ENCODE measurements around the gene SIAH1. TPM values are rescaled to one million over a fixed set of nuclear protein-coding genes. Genes with fewer than 3 reads are reported as not detected.
A peak's percentile ranks its signal among the peaks of the same experiment; 100 is the strongest.

Gene SIAH1
- total and polyA plus RNA-seq, 2 of the 8 experiments (the other 6 are each of a cell fraction or from before 2014, with no cell fraction given) = 19.5 to 33.9 TPM

DNA sequence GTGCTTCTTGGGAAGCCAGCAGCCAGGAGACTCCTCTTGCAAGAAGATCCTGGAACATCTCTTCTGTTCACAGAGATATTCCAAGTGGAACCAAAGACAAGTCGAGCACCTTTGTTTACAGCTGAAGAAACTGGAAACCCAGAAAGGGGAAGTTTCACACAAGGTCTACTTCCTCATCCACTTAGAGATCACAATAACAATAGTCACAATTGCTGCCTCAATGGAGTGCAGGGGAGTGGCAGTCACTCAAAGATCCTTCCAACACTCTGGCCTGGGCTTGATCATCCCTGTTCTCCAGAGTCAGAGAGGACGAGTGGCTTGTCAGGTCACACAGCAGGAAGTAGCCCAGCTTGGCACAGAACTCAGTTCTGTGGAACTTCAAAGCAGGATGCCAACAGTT is 46.9 kb upstream of the SIAH1 start:
- H3K27me3 ChIP-seq (replicated peaks in 1 of 4; ENCODE audit: control insufficient read depth in 3 of 4, extremely low read depth in 1 of 4, insufficient read depth in 3 of 4, low read length in 3 of 4) = no peaks in the 10 kb centered on the region
- H2AFZ ChIP-seq (ENCODE audit: low read length) = peak overlapping the region; percentile 64; the same call in 1 of the 2 replicates
- 83% methylated on average over 2 of the region's 2 CpGs; no CpG with 5 or more reads in 1 of the 2 experiments for WGBS, 2 experiments (ENCODE audit: extremely low coverage in 1 of 2, insufficient coverage in 1 of 2, insufficient read length in 1 of 2, insufficient replicate concordance in 2 of 2, low coverage in 1 of 2, low lambda C conversion rate in 2 of 2, missing lambda C conversion rate in 1 of 2)
- CTCF ChIA-PET (ENCODE audit: partially characterized antibody) = no interaction called here
- H2BK15ac ChIP-seq (ENCODE audit: low read length) = no peak overlapping the region
- FAIRE-seq (no peak), DNase-seq (ENCODE audit: low read depth in 1 of 2, low spot score in 2 of 2) (no peak)
- H3K56ac ChIP-seq (replicated peaks; ENCODE audit: insufficient read length, low read depth, low read length) = no peak overlapping the region
- no peaks in the 10 kb centered on the region for H3K79me1 ChIP-seq (ENCODE audit: low read depth, low read length)
- H3K4me2 ChIP-seq (ENCODE audit: insufficient read depth in 1 of 2, low read depth in 2 of 2, low read length in 2 of 2) = no peak overlapping the region
- no peaks in the 10 kb centered on the region for H3K23me2 ChIP-seq (ENCODE audit: low read depth, low read length)
- no peaks in the 10 kb centered on the region for H3K36me3 ChIP-seq (ENCODE audit: control insufficient read depth in 2 of 4, insufficient read depth in 4 of 4, low read length in 3 of 4)
- H3K18ac ChIP-seq (ENCODE audit: extremely low read depth, low read length) = no peak overlapping the region
- H3K23ac ChIP-seq (ENCODE audit: insufficient read length) = no peak overlapping the region
- peaks cover 0 to 5% (median 0%) of the 10 kb centered on the region in 4 experiments; a peak in 3 of 7 replicates for H3K4me1 ChIP-seq (replicated peaks in 1 of 4; ENCODE audit: control insufficient read depth in 3 of 4, insufficient read depth in 4 of 4, low read length in 3 of 4)
- 0 out of 2 replicates have a peak overlapping the region, but pooled peaks have one; percentile 9 for H2BK20ac ChIP-seq (ENCODE audit: low read length)
- no peak overlapping the region for H3K9ac ChIP-seq (replicated peaks in 1 of 4; ENCODE audit: extremely low read depth in 1 of 4, low read depth in 3 of 4, low read length in 3 of 4)
- no peak overlapping the region for H3K27ac ChIP-seq (ENCODE audit: low read depth, low read length)
- no peak for TF ChIP-seq CTCF (IDR thresholded peaks at IDR 0.05; ENCODE audit: control extremely low read depth in 1 of 3, insufficient read depth in 1 of 3, low read depth in 1 of 3, low read length in 3 of 3)
- no peak for TF ChIP-seq SAP30 (IDR thresholded peaks at IDR 0.05; ENCODE audit: insufficient read depth, insufficient replicate concordance, low read length)
- TF ChIP-seq RAD21 (IDR thresholded peaks at IDR 0.05 in 1 of 2, conservative IDR thresholded peaks at IDR 0.05 in 1 of 2; ENCODE audit: low read depth in 2 of 2, low read length in 2 of 2) = no peak
- no peaks in the 10 kb centered on the region for H3K79me2 ChIP-seq (ENCODE audit: control insufficient read depth in 1 of 2, insufficient read depth in 2 of 2, low read length in 2 of 2)
- no peak overlapping the region for H3K14ac ChIP-seq (ENCODE audit: insufficient read length)
- H4K91ac ChIP-seq (replicated peaks; ENCODE audit: insufficient read length, low read length) = no peak overlapping the region
- H3K4ac ChIP-seq (replicated peaks; ENCODE audit: insufficient read length, low read depth, low read length) = no peak overlapping the region
- no peaks in the 10 kb centered on the region for H4K20me1 ChIP-seq (replicated peaks in 1 of 2; ENCODE audit: control insufficient read depth in 1 of 2, insufficient read depth in 2 of 2, low read length in 2 of 2)
- no peak overlapping the region for H2BK120ac ChIP-seq (replicated peaks; ENCODE audit: low read depth, low read length)
- H3K9me3 ChIP-seq (ENCODE audit: insufficient read depth in 2 of 2, low read depth in 1 of 2, low read length in 1 of 2) = no peaks in the 10 kb centered on the region
- H4K8ac ChIP-seq (ENCODE audit: extremely low read depth, insufficient read depth, low read length) = no peak overlapping the region
- no peak overlapping the region for H2BK12ac ChIP-seq (ENCODE audit: low read depth, low read length)
- no peak overlapping the region for H3K4me3 ChIP-seq (ENCODE audit: extremely low read depth in 1 of 4, insufficient read depth in 2 of 4, low read depth in 3 of 4, low read length in 4 of 4)
- no peak overlapping the region for H2BK5ac ChIP-seq (ENCODE audit: low read depth, low read length)
- H2AK5ac ChIP-seq (ENCODE audit: low read depth, low read length) = no peak overlapping the region
- H4K5ac ChIP-seq (ENCODE audit: insufficient read length, low read depth, low read length) = no peak overlapping the region
- POLR2A ChIA-PET (ENCODE audit: partially characterized antibody) = no interaction called here

All from H1 (cell line).